Natural killer cell (primary cell): ENCODE measurements around the gene IFNL2. TPM values are rescaled to one million over a fixed set of nuclear protein-coding genes. Genes with fewer than 3 reads are reported as not detected.

Source experiments
- ATAC-seq, 3 donors: fragments of 150-1000 bp in 2 of 3; fragments of 200-7000 bp in 1 of 3; cut with Tn5 transposase; 1 replicate in 1 of 3; 2 replicates in 2 of 3; pipeline ENCODE4 v1.10.0; 2021; ENCODE audit warnings: mild to moderate bottlenecking in 2 of 3, moderate library complexity in 2 of 3
- DNase-seq, 2 donors: peaks; one replicate each; pipeline versions ENCODE4 v3.0.0 to v3.0.0-alpha.2; 2013 to 2021; ENCODE audit warnings: mixed read lengths in 1 of 2
- H3K27ac ChIP-seq: one replicate; pipeline ENCODE4 v1.5.1; 2013; ENCODE audit warnings: mild to moderate bottlenecking, low read length
- H3K27me3 ChIP-seq: one replicate; pipeline ENCODE4 v1.6.1; 2013; ENCODE audit warnings: low read length; ENCODE audit not compliant: control insufficient read depth, insufficient read depth
- H3K36me3 ChIP-seq: one replicate; pipeline ENCODE4 v1.6.1; 2013; ENCODE audit warnings: low read length; ENCODE audit not compliant: control insufficient read depth, insufficient read depth
- H3K4me1 ChIP-seq: one replicate; pipeline ENCODE4 v1.6.1; 2013; ENCODE audit warnings: low read length; ENCODE audit not compliant: control insufficient read depth, insufficient read depth
- H3K4me3 ChIP-seq: one replicate; pipeline ENCODE4 v1.5.1; 2013; ENCODE audit warnings: low read length
- H3K9me3 ChIP-seq: one replicate; pipeline ENCODE4 v1.6.1; 2013; ENCODE audit warnings: low read length; ENCODE audit not compliant: control insufficient read depth, insufficient read depth
- H3K27ac Mint-ChIP-seq, 2 donors: one replicate each; pipeline ENCODE4 v1.8.0; 2022; ENCODE audit warnings: mild to moderate bottlenecking in 2 of 2, mixed read lengths in 2 of 2, moderate library complexity in 1 of 2
- H3K27me3 Mint-ChIP-seq, 2 donors: one replicate each; pipeline ENCODE4 v1.8.0; 2022; ENCODE audit warnings: low read depth in 2 of 2, mixed read lengths in 2 of 2
- H3K36me3 Mint-ChIP-seq: one replicate; pipeline ENCODE4 v1.8.0; 2022; ENCODE audit warnings: mixed read lengths
- H3K4me1 Mint-ChIP-seq, 2 donors: one replicate each; pipeline ENCODE4 v1.8.0; 2022; ENCODE audit warnings: mixed read lengths in 2 of 2
- H3K4me3 Mint-ChIP-seq: one replicate; pipeline ENCODE4 v1.8.0; 2022; ENCODE audit warnings: mild to moderate bottlenecking, moderate library complexity, mixed read lengths
- H3K9me3 Mint-ChIP-seq, 2 donors: one replicate each; pipeline ENCODE4 v1.8.0; 2022; ENCODE audit warnings: mixed read lengths in 2 of 2
- WGBS: methylation state at CpG from one replicate; pipeline ENCODE4 v1.1.7; 2013; ENCODE audit warnings: missing lambda C conversion rate; ENCODE audit not compliant: insufficient coverage; 5-methylcytosine and 5-hydroxymethylcytosine counted together
- intact Hi-C: fragments of 100-400 bp; cut with micrococcal nuclease; formaldehyde crosslinking; loops from one replicate; pipeline ENCODE4 v1.14.2; 2022
- total RNA-seq, 4 donors: library from RNA; stranded (reverse); fragments of 120-200 nt in 1 of 4; gene quantifications; one replicate each; pipeline versions ENCODE4 v1.2.3 to v1.2.4, GENCODE V29; 2013 to 2022
- TF ChIP-seq, protein P1 (sequence below): fragments of 200-600 bp; IDR thresholded peaks from one replicate; pipeline ENCODE4 v1.8.0; 2022; ENCODE audit warnings: antibody characterized with exemption

Gene IFNL2
- total RNA-seq, 3 donors from 2014 or later (not counting 1 experiment from before 2014, with no cell fraction given): not detected

DNA sequence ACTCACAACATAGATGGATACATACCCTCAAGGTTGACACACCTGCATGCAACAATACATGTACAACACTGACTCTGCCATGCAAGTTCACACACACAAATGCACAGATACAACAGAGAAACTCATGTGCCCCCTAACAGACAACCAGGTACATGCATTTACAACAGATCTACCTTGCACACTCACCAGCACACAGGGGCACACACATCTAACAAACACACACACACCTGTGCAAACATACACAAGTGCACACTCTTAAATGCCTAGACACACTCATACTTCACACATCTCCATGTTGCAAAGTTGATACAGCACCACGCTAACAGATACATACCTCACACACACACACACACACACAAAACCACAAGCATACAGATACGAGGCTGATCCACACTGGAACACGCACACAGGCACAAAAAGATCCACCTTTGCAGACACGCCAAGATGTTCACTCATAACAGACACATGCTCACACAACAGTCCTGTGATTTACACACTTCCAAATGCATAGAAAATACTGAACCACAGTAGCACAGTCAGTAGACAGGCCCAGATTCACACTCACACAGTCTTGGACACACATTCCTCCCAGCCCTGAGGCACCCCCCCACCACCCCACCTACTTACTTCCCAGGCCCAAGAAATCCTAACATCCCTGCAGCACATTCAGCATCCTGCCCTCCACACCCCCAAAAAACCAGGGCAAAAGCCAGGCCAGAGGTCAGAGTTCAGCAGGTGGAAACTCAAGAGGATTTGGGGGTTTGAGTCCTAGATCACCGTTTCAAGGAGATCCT is 51.1 kb downstream of the IFNL2 start:
- H3K36me3 ChIP-seq: peaks cover 14% of the 10 kb centered on the region
- Mint-ChIP-seq H3K27ac (peak overlapping the region; percentile 2 to 25), H3K9me3 (no peaks in the 10 kb centered on the region), H3K27me3 (no peaks in the 10 kb centered on the region), H3K4me1 (peaks cover 35 to 49% of the 10 kb centered on the region in 2 donors), H3K36me3 (no peaks in the 10 kb centered on the region), H3K4me3 (peak overlapping the region; percentile 78)
- H3K27me3 ChIP-seq: no peaks in the 10 kb centered on the region
- peak overlapping the region; percentile 71 for H3K4me3 ChIP-seq
- 66% methylated on average over 5 of the region's 5 CpGs for WGBS
- no peaks in the 10 kb centered on the region for H3K9me3 ChIP-seq
- TF ChIP-seq, protein P1, sequence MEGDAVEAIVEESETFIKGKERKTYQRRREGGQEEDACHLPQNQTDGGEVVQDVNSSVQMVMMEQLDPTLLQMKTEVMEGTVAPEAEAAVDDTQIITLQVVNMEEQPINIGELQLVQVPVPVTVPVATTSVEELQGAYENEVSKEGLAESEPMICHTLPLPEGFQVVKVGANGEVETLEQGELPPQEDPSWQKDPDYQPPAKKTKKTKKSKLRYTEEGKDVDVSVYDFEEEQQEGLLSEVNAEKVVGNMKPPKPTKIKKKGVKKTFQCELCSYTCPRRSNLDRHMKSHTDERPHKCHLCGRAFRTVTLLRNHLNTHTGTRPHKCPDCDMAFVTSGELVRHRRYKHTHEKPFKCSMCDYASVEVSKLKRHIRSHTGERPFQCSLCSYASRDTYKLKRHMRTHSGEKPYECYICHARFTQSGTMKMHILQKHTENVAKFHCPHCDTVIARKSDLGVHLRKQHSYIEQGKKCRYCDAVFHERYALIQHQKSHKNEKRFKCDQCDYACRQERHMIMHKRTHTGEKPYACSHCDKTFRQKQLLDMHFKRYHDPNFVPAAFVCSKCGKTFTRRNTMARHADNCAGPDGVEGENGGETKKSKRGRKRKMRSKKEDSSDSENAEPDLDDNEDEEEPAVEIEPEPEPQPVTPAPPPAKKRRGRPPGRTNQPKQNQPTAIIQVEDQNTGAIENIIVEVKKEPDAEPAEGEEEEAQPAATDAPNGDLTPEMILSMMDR: no peak
- ATAC-seq (no peak), DNase-seq (no peak)
- no peak overlapping the region for H3K27ac ChIP-seq
- intact Hi-C loops: no loop called here
- peaks cover 21% of the 10 kb centered on the region for H3K4me1 ChIP-seq

Other genes starting within 250 kb of the IFNL2 start
- gene FBXO27, start 235.8 kb upstream of the IFNL2 start, total RNA-seq: under 1 TPM in 2 of 3 donors, not detected in 1; 0.23 to 0.38 TPM
- gene ACP7, start 184.0 kb upstream of the IFNL2 start, total RNA-seq: not detected
- gene PAK4, start 142.6 kb upstream of the IFNL2 start, total RNA-seq: 10 to 100 TPM in 2 of 3 donors, 1 to 10 TPM in 1; 6.7 to 13.4 (median 11.8) TPM
- not detected for gene NCCRP1, start 71.4 kb upstream of the IFNL2 start, total RNA-seq
- not detected for gene SYCN, start 64.1 kb upstream of the IFNL2 start, total RNA-seq
- not detected for gene IFNL3, start 23.4 kb upstream of the IFNL2 start, total RNA-seq
- gene IFNL4, start 19.5 kb upstream of the IFNL2 start, total RNA-seq: not detected
- 1 to 10 TPM in 1 of 3 donors, under 1 TPM in 1, not detected in 1; 0.33 to 1.4 TPM for gene IFNL1, start 28.0 kb downstream of the IFNL2 start, total RNA-seq
- gene LRFN1, start 52.5 kb downstream of the IFNL2 start, total RNA-seq: 10 to 100 TPM in 1 of 3 donors, 1 to 10 TPM in 2; 5.9 to 12.5 (median 6.9) TPM
- 100 to 1,000 TPM; 315 to 331 (median 329) TPM for gene GMFG, start 67.6 kb downstream of the IFNL2 start, total RNA-seq
- gene SAMD4B, start 74.0 kb downstream of the IFNL2 start, total RNA-seq: 10 to 100 TPM; 67.8 to 80.8 (median 78.9) TPM
- 10 to 100 TPM; 54.3 to 80.9 (median 68.3) TPM for gene PAF1, start 122.7 kb downstream of the IFNL2 start, total RNA-seq
- gene MED29, start 123.0 kb downstream of the IFNL2 start, total RNA-seq: 10 to 100 TPM; 37.5 to 49.1 (median 45.9) TPM
- 1,000 to 10,000 TPM; 1,232 to 2,074 (median 1,769) TPM for gene ZFP36, start 138.5 kb downstream of the IFNL2 start, total RNA-seq
- 100 to 1,000 TPM in 1 of 3 donors, 10 to 100 TPM in 2; 70.2 to 129 (median 80.7) TPM for gene PLEKHG2, start 144.3 kb downstream of the IFNL2 start, total RNA-seq
- 1,000 to 10,000 TPM; 1,227 to 1,543 (median 1,399) TPM for gene RPS16, start 167.6 kb downstream of the IFNL2 start, total RNA-seq
- 100 to 1,000 TPM; 228 to 256 (median 230) TPM for gene SUPT5H, start 177.2 kb downstream of the IFNL2 start, total RNA-seq
- gene TIMM50, start 212.4 kb downstream of the IFNL2 start, total RNA-seq: 10 to 100 TPM; 50.1 to 67.2 (median 60.8) TPM
- not detected for gene DLL3, start 230.6 kb downstream of the IFNL2 start, total RNA-seq
- not detected for gene SELENOV, start 246.7 kb downstream of the IFNL2 start, total RNA-seq